Loucy (cell line): ENCODE measurements around the gene NFIL3.

Experiments used
- CTCF ChIP-seq: fragments of 200-600 bp; sonication (generic); conservative IDR thresholded peaks from 2 replicates; pipeline ENCODE4 v1.5.1; 2014; ENCODE audit warnings: mild to moderate bottlenecking, antibody characterized with exemption, low read length
- EZH2phosphoT487 ChIP-seq: fragments of 200-600 bp; IDR thresholded peaks from 2 replicates; pipeline ENCODE4 v1.6.1; 2018; ENCODE audit warnings: antibody characterized with exemption, mild to moderate bottlenecking, moderate library complexity, borderline replicate concordance

DNA sequence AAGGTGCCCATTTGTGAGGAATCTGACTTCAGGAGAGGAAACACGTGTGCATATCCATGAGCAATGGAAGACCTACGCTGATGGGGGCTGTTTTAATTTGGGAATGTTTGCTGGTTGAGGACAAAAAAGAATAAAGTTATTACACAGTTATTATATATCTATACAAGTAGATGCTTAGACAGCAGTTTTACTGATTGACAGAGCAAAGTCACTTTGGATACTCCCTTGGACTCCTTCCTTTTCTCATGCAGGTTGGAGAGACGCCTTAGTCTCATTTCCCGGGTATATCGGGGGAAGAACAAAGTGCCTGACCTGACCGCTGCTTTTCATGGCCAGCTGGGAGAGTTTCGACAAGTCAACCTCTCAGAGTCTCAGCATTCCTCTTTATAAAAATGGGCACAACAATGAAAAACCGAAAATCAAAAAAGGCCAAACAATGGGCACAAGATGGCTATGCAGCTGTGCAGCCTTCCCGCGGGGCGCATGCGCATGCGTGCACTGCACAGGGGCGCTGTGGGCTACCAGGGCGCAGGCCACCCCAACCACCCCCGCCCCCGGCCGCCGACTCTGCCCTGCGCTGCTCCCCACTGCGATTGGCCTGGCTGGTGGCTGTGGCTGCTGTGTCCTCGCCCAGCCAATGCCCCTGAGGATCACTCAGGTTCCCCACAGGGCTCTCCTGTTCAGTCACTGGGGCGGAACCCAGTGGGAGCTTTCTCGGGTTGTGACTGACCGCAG lies 18.1 kb downstream of the NFIL3 start:
- TF ChIP-seq CTCF (no peak), EZH2phosphoT487 (no peak)
